Measurements from ENCODE around the gene AKT2.

- TF ChIP-seq CTCF (IDR thresholded peaks at IDR 0.05) (no peak), EP300 (IDR thresholded peaks at IDR 0.05) (no peak), POLR2AphosphoS5 (IDR thresholded peaks at IDR 0.05) (no peak)
These were observed 37.9 kb upstream of the AKT2 start for GRCh38 chr19:40322951-40323615.
